Measurements from ENCODE around the gene DLL1. TPM values are rescaled to one million over a fixed set of nuclear protein-coding genes. Genes with fewer than 3 reads are reported as not detected.

The DLL1 gene
- total RNA-seq, 4 donors from 2014 or later: 1.8 to 3.7 (median 3.3) TPM

DNA sequence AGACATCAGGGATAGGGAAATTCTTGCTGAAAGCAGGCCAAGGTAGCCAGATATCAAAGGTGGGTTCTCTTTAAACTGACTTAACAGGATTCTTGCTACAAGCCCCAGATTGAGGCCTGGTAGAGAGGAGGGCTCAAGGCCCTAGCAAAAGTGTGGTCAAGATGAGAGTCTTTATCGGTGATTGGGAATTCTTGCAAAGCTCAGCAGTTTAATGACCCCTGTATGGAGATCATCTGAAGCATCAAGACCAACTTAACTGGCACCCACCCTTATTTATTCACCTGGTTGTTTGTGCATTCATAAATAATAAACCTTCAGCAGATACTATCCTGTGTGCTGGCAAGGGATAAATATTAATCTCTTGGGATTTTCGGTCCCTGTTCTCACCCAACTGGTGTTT lies 22.0 kb upstream of the DLL1 start:
- intact Hi-C loops (cut with DNase I; ENCODE audit: low total_unique reads) (no loop called here), in situ Hi-C loops (cut with MboI; ENCODE audit: low sequenced_read_pairs in 4 of 4) (loop anchor here in 2 of 4 donors (10.0 kb wide), 2 partner anchors 202 to 212 kb away; no protein-coding TSS in a partner anchor)
- H3K36me3 ChIP-seq: no peaks in the 10 kb centered on the region
- ATAC-seq (no peak), DNase-seq (no peak)
- peaks cover 41 to 63% of the 10 kb centered on the region in 2 donors for H3K4me1 ChIP-seq
- H3K4me3 ChIP-seq: no peak overlapping the region
- peak overlapping the region; percentile 56 to 76 (median 70) for H3K27ac ChIP-seq
- no peaks in the 10 kb centered on the region for H3K27me3 ChIP-seq
- H3K9me3 ChIP-seq: no peaks in the 10 kb centered on the region
- TF ChIP-seq, protein P1, sequence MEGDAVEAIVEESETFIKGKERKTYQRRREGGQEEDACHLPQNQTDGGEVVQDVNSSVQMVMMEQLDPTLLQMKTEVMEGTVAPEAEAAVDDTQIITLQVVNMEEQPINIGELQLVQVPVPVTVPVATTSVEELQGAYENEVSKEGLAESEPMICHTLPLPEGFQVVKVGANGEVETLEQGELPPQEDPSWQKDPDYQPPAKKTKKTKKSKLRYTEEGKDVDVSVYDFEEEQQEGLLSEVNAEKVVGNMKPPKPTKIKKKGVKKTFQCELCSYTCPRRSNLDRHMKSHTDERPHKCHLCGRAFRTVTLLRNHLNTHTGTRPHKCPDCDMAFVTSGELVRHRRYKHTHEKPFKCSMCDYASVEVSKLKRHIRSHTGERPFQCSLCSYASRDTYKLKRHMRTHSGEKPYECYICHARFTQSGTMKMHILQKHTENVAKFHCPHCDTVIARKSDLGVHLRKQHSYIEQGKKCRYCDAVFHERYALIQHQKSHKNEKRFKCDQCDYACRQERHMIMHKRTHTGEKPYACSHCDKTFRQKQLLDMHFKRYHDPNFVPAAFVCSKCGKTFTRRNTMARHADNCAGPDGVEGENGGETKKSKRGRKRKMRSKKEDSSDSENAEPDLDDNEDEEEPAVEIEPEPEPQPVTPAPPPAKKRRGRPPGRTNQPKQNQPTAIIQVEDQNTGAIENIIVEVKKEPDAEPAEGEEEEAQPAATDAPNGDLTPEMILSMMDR (IDR thresholded peaks at IDR 0.05 in 4 of 5, conservative IDR thresholded peaks at IDR 0.05 in 1 of 5): no peak
- TF ChIP-seq POLR2A (IDR thresholded peaks at IDR 0.05): no peak

DNA sequence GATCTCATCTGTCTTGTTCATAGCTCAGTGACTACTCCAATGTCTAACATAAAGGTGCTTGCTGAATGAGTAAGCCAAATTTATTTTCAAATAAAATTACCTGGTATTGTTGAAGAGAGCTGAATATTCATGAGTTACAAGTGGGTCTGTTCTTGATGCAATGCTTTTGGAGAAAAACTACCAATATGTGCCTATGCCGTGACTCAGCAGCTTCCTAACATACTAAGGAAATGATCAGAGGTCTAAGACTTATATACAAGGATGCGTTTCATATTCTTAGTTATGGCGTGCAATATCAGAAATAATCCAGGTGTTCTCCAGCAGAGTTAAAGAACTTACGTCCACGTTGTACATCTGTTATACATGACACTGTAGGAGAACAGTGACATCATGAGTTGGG lies 20.8 kb upstream of the DLL1 start:
- TF ChIP-seq POLR2A (IDR thresholded peaks at IDR 0.05): no peak
- TF ChIP-seq, protein P1 (IDR thresholded peaks at IDR 0.05 in 4 of 5, conservative IDR thresholded peaks at IDR 0.05 in 1 of 5): no peak
- Histone ChIP-seq H3K4me1 (peaks cover 41 to 71% of the 10 kb centered on the region in 2 donors), H3K4me3 (no peak overlapping the region), H3K9me3 (no peaks in the 10 kb centered on the region), H3K36me3 (no peaks in the 10 kb centered on the region), H3K27ac (no peak overlapping the region), H3K27me3 (no peaks in the 10 kb centered on the region)
- in situ Hi-C loops (cut with MboI; ENCODE audit: low sequenced_read_pairs in 4 of 4): loop anchor here in 2 of 4 donors (10.0 kb wide), 2 partner anchors 203 to 213 kb away; no protein-coding TSS in a partner anchor
- intact Hi-C loops (cut with DNase I; ENCODE audit: low total_unique reads): no loop called here
- ATAC-seq (no peak), DNase-seq (no peak)

DNA sequence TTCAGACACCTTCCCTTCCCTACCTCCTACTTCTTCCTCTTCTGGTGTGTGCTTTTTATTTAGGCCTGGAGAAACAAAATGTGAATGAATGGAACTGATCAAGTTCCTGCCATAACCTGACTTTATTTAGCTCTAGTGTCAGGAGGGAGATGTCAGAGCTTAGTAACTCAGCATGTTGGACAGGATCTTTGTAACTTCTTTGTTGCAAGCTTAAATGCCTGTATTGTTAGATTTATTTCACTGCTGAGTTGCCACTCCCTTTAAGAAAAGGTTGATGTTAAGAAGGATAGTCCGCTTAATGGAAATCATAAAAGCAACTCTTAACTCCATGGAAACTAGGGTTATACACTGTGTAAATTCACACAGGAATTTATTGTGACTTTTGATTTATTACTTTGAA lies 17.9 kb upstream of the DLL1 start:
- in situ Hi-C loops (cut with MboI; ENCODE audit: low sequenced_read_pairs in 4 of 4): no loop called here
- DNase-seq: no peak
- TF ChIP-seq POLR2A (IDR thresholded peaks at IDR 0.05): no peak
- TF ChIP-seq, protein P1 (IDR thresholded peaks at IDR 0.05 in 4 of 5, conservative IDR thresholded peaks at IDR 0.05 in 1 of 5): no peak
- ATAC-seq: no peak
- Histone ChIP-seq H3K4me3 (no peak overlapping the region), H3K36me3 (no peaks in the 10 kb centered on the region), H3K4me1 (peaks cover 33 to 61% of the 10 kb centered on the region in 2 donors), H3K27ac (no peak overlapping the region), H3K9me3 (no peaks in the 10 kb centered on the region), H3K27me3 (no peaks in the 10 kb centered on the region)
- intact Hi-C loops (cut with DNase I; ENCODE audit: low total_unique reads): loop anchor here (5.0 kb wide), 1 partner anchor 214 kb away; no protein-coding TSS in a partner anchor

DNA sequence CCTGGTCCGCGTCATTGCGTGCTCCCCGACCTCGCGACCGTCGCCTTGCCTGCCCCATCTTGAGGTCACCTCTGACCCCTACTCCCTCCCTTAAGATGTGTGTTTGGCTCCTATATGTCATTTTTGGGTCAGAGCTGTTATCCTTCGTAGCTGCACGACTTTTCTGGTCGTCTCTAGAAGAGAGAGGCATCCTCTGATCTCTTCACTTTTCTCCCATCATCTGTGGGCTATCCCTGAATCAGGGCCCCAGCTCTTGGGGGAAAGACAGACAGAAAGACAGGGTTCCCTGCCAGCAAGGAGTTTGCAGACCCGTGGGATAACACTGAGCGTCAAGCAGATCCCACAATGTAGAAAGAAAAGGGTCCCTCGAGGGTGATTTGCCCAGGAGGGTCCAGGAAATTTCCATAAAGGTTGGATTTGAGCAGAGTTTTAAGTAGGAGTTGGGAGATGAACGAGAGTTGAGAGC lies 16.2 kb upstream of the DLL1 start:
- H3K4me1 ChIP-seq: peaks cover 25 to 50% of the 10 kb centered on the region in 2 donors
- H3K36me3 ChIP-seq: no peaks in the 10 kb centered on the region
- H3K9me3 ChIP-seq: no peaks in the 10 kb centered on the region
- TF ChIP-seq, protein P1 (IDR thresholded peaks at IDR 0.05 in 4 of 5, conservative IDR thresholded peaks at IDR 0.05 in 1 of 5): no peak
- no peak for TF ChIP-seq POLR2A (IDR thresholded peaks at IDR 0.05)
- intact Hi-C loops (cut with DNase I; ENCODE audit: low total_unique reads): loop anchor here (5.0 kb wide), 1 partner anchor 215 kb away; no protein-coding TSS in a partner anchor
- ATAC-seq: no peak
- peak overlapping the region; percentile 85 to 95 (median 89) for H3K27ac ChIP-seq
- in situ Hi-C loops (cut with MboI; ENCODE audit: low sequenced_read_pairs in 4 of 4): no loop called here
- H3K27me3 ChIP-seq: no peaks in the 10 kb centered on the region
- no peak for DNase-seq
- H3K4me3 ChIP-seq: peak overlapping the region; percentile 79 to 98 (median 88)

Data from gastrocnemius medialis (tissue), 4 donors.